ENCODE data around the gene DCST1. TPM values are rescaled to one million over a fixed set of nuclear protein-coding genes. Genes with fewer than 3 reads are reported as not detected.

DCST1 gene
- total and polyA plus RNA-seq, 2 of the 13 experiments (the other 11 are each of a cell fraction or from before 2014, with no cell fraction given), result 0.04 TPM; not detected in 1

- TF ChIP-seq ATF5 (CRISPR knock-in tag; IDR thresholded peaks at IDR 0.05; ENCODE audit: low read depth) (peak; percentile 73; the same call in 1 of the 2 replicates), ZFAT (CRISPR knock-in tag; conservative IDR thresholded peaks at IDR 0.05) (no peak), MXD4 (CRISPR knock-in tag; IDR thresholded peaks at IDR 0.05) (peak; percentile 64), PCBP2 (optimal IDR thresholded peaks at IDR 0.05; ENCODE audit: low read depth, low read length, poor library complexity, severe bottlenecking) (no peak), ADNP (CRISPR knock-in tag; IDR thresholded peaks at IDR 0.05) (peak; percentile 90; the same call in 1 of the 2 replicates), ATF7-NPFF (CRISPR knock-in tag; IDR thresholded peaks at IDR 0.05; ENCODE audit: low read depth) (peak; percentile 88), ZNF556 (CRISPR knock-in tag; IDR thresholded peaks at IDR 0.05; ENCODE audit: borderline replicate concordance) (peak; percentile 75; the same call in 1 of the 2 replicates), ZSCAN29 (CRISPR knock-in tag; conservative IDR thresholded peaks at IDR 0.05) (no peak), AGO2 (optimal IDR thresholded peaks at IDR 0.05; ENCODE audit: low read depth, low read length) (no peak), LCORL (IDR thresholded peaks at IDR 0.05) (no peak), LCORL (CRISPR knock-in tag; IDR thresholded peaks at IDR 0.05) (peak; percentile 32), MNT (IDR thresholded peaks at IDR 0.05) (no peak), TFE3 (CRISPR knock-in tag; IDR thresholded peaks at IDR 0.05) (peak; percentile 64; the same call in 1 of the 2 replicates), ZNF350 (CRISPR knock-in tag; IDR thresholded peaks at IDR 0.05; ENCODE audit: borderline replicate concordance, low read depth) (peak; percentile 97), IKZF5 (CRISPR knock-in tag; IDR thresholded peaks at IDR 0.05) (peak; percentile 71), HNRNPUL1 (IDR thresholded peaks at IDR 0.05; ENCODE audit: low read depth, low read length) (no peak), ZNF839 (CRISPR knock-in tag; IDR thresholded peaks at IDR 0.05; ENCODE audit: borderline replicate concordance) (peak; percentile 96), MYNN (CRISPR knock-in tag; IDR thresholded peaks at IDR 0.05; ENCODE audit: low read depth) (peak; percentile 60; the same call in 1 of the 2 replicates), ZNF607 (CRISPR knock-in tag; IDR thresholded peaks at IDR 0.05; ENCODE audit: borderline replicate concordance) (peak; percentile 88; the same call in 1 of the 2 replicates), ZFP36L1 (CRISPR knock-in tag; IDR thresholded peaks at IDR 0.05) (no peak), GMEB1 (CRISPR knock-in tag; IDR thresholded peaks at IDR 0.05; ENCODE audit: borderline replicate concordance) (peak; percentile 62), ZNF33B (CRISPR knock-in tag; IDR thresholded peaks at IDR 0.05) (peak; percentile 72; the same call in 1 of the 2 replicates), MED8 (CRISPR knock-in tag; IDR thresholded peaks at IDR 0.05; ENCODE audit: insufficient replicate concordance) (no peak)
These were observed 17.1 kb downstream of the DCST1 start, which contains the start of gene ADAM15 (continued) for GRCh38 chr1:155050560-155051341.
